Measurements from ENCODE around the gene TRIP10.

TRIP10 gene

GRCh38 chr19:6711605-6712004, 27.9 kb upstream of the TRIP10 start:
- no peak for DNase-seq (ENCODE audit: low spot score)

GRCh38 chr19:6712231-6712630, 27.2 kb upstream of the TRIP10 start:
- no peak for DNase-seq (ENCODE audit: low spot score)

- no peak for DNase-seq (ENCODE audit: low spot score)
Measured at GRCh38 chr19:6712692-6713670, 26.5 kb upstream of the TRIP10 start.

- DNase-seq (ENCODE audit: low spot score) = no peak
Measured at GRCh38 chr19:6713773-6714692, 25.4 kb upstream of the TRIP10 start.

- DNase-seq (ENCODE audit: low spot score) = no peak
Measured at GRCh38 chr19:6714749-6715555, 24.5 kb upstream of the TRIP10 start.

GRCh38 chr19:6716610-6716970, 22.9 kb upstream of the TRIP10 start:
- no peak for DNase-seq (ENCODE audit: low spot score)

- no peak for DNase-seq (ENCODE audit: low spot score)
Measured at GRCh38 chr19:6717036-6717435, 22.4 kb upstream of the TRIP10 start.

- no peak for DNase-seq (ENCODE audit: low spot score)
Measured at GRCh38 chr19:6717441-6717971, 22.0 kb upstream of the TRIP10 start.

- no peak for DNase-seq (ENCODE audit: low spot score)
Measured at GRCh38 chr19:6718111-6718740, 21.3 kb upstream of the TRIP10 start.

- peak; percentile 87 for DNase-seq (ENCODE audit: low spot score)
Measured at GRCh38 chr19:6718741-6719539, 20.5 kb upstream of the TRIP10 start.

GRCh38 chr19:6719540-6719861, 20.0 kb upstream of the TRIP10 start:
- no peak for DNase-seq (ENCODE audit: low spot score)

- DNase-seq (ENCODE audit: low spot score) = no peak
Measured at GRCh38 chr19:6719992-6720368, 19.5 kb upstream of the TRIP10 start.

- no peak for DNase-seq (ENCODE audit: low spot score)
Measured at GRCh38 chr19:6720369-6721137, 18.9 kb upstream of the TRIP10 start, which contains the start of gene C3. Gene C3 (minus strand): TSS chr19:6720650. CDS start chr19:6720589, 61 bp downstream.

GRCh38 chr19:6721138-6721474, 18.4 kb upstream of the TRIP10 start:
- DNase-seq (ENCODE audit: low spot score) = no peak

GRCh38 chr19:6721773-6722172, 17.7 kb upstream of the TRIP10 start:
- DNase-seq (ENCODE audit: low spot score) = no peak

- peak; percentile 51 for DNase-seq (ENCODE audit: low spot score)
Measured at GRCh38 chr19:6723108-6723618, 16.3 kb upstream of the TRIP10 start.

GRCh38 chr19:6723738-6724137, 15.7 kb upstream of the TRIP10 start:
- DNase-seq (ENCODE audit: low spot score) = no peak

GRCh38 chr19:6724631-6725492, 14.6 kb upstream of the TRIP10 start:
- no peak for DNase-seq (ENCODE audit: low spot score)

Measured in COLO829 (cell line).